ENCODE measurements around the gene UBE2G1. TPM values are rescaled to one million over a fixed set of nuclear protein-coding genes. Genes with fewer than 3 reads are reported as not detected.
A peak's percentile ranks its signal among the peaks of the same experiment; 100 is the strongest.

UBE2G1 gene, protein sequence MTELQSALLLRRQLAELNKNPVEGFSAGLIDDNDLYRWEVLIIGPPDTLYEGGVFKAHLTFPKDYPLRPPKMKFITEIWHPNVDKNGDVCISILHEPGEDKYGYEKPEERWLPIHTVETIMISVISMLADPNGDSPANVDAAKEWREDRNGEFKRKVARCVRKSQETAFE
- 45.7 TPM for polyA plus RNA-seq
- long read RNA-seq, donor 1, transcript UBE2G1-201 (6 exons, 3,974 nt), result major isoform, 8 of 8 reads
- long read RNA-seq, donor 1, partial matches to known transcripts, result 0 of 8 reads
- long read RNA-seq, donor 1, other reads (novel, unspliced or antisense), result 0 of 8 reads
- long read RNA-seq, donor 2, transcript UBE2G1-201 (6 exons, 3,974 nt), result major isoform, 15 of 15 reads
- long read RNA-seq, donor 2, partial matches to known transcripts, result 0 of 15 reads
- long read RNA-seq, donor 2, other reads (novel, unspliced or antisense), result 0 of 15 reads
- long read RNA-seq, donor 3, result 0 reads
- long read RNA-seq, donor 4, partial matches to known transcripts, result 0 of 2 reads
- long read RNA-seq, donor 4, other reads (novel, unspliced or antisense), result 0 of 2 reads
- long read RNA-seq, donor 5, transcript UBE2G1-201 (6 exons, 3,974 nt), result major isoform, 6 of 6 reads
- long read RNA-seq, donor 5, partial matches to known transcripts, result 0 of 6 reads
- long read RNA-seq, donor 5, other reads (novel, unspliced or antisense), result 0 of 6 reads
- long read RNA-seq, donor 6, transcript UBE2G1-201 (6 exons, 3,974 nt), result major isoform, 15 of 17 reads
- long read RNA-seq, donor 6, partial matches to known transcripts, result 0 of 17 reads
- long read RNA-seq, donor 6, other reads (novel, unspliced or antisense), result 0 of 17 reads
- long read RNA-seq, donor 7, transcript UBE2G1-201 (6 exons, 3,974 nt), result major isoform, 5 of 5 reads
- long read RNA-seq, donor 7, partial matches to known transcripts, result 0 of 5 reads
- long read RNA-seq, donor 7, other reads (novel, unspliced or antisense), result 0 of 5 reads
- long read RNA-seq, donor 8, transcript UBE2G1-201 (6 exons, 3,974 nt), result major isoform, 12 of 15 reads
- long read RNA-seq, donor 8, partial matches to known transcripts, result 0 of 15 reads
- long read RNA-seq, donor 8, other reads (novel, unspliced or antisense), result 0 of 15 reads
- long read RNA-seq, donor 9, transcript UBE2G1-201 (6 exons, 3,974 nt), result major isoform, 9 of 10 reads
- long read RNA-seq, donor 9, partial matches to known transcripts, result 0 of 10 reads
- long read RNA-seq, donor 9, other reads (novel, unspliced or antisense), result 0 of 10 reads
- long read RNA-seq, donor 10, transcript UBE2G1-201 (6 exons, 3,974 nt), result major isoform, 8 of 8 reads
- long read RNA-seq, donor 10, partial matches to known transcripts, result 0 of 8 reads
- long read RNA-seq, donor 10, other reads (novel, unspliced or antisense), result 0 of 8 reads
- long read RNA-seq, donor 11, transcript UBE2G1-201 (6 exons, 3,974 nt), result major isoform, 9 of 17 reads
- long read RNA-seq, donor 11, partial matches to known transcripts, result 7 of 17 reads
- long read RNA-seq, donor 11, other reads (novel, unspliced or antisense), result 0 of 17 reads

DNA sequence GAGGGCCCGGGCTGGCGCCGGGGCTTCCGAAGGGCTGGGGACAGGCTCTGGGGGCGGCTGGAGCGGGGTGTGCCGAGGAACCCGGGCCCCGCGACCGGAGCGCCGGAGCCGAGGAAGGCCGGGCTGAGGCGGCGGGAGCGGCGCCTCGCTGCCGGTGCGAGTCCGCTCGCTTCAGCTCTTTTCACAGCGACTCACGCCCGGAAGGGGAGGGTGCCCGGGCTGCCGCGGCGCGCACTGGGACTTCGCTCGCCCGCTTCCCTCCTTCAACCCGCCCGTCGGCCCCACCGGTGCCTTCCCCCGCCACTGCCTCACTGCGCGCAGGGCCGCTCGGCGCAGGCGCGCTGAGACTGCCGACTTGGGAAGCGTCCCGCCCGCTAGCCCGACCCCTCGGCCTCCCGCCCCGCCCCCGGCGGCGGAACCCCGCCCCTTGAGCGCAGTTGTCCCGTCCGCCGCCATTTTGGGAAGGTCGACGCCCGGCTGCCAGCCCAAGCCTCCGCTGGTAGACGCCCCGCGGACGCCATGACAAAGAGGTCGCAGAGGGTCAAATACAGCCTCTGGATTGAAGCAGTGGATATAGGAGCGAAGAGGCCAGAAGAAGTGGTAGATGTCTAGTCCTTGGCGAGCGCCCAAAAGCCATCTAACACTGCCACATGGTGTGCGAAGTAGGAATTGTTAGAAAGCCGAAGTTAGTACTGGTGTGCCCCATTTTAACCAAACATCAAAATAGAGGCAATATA is at the start of gene UBE2G1:
TSS of gene UBE2G1 (minus strand) at position 349 of the 737 bp plus-strand sequence. CDS start 359 bp downstream, outside the sequence.
- WGBS (ENCODE audit: insufficient coverage, low lambda C conversion rate), result 0% methylated on average over 2 of the region's 77 CpGs

DNA sequence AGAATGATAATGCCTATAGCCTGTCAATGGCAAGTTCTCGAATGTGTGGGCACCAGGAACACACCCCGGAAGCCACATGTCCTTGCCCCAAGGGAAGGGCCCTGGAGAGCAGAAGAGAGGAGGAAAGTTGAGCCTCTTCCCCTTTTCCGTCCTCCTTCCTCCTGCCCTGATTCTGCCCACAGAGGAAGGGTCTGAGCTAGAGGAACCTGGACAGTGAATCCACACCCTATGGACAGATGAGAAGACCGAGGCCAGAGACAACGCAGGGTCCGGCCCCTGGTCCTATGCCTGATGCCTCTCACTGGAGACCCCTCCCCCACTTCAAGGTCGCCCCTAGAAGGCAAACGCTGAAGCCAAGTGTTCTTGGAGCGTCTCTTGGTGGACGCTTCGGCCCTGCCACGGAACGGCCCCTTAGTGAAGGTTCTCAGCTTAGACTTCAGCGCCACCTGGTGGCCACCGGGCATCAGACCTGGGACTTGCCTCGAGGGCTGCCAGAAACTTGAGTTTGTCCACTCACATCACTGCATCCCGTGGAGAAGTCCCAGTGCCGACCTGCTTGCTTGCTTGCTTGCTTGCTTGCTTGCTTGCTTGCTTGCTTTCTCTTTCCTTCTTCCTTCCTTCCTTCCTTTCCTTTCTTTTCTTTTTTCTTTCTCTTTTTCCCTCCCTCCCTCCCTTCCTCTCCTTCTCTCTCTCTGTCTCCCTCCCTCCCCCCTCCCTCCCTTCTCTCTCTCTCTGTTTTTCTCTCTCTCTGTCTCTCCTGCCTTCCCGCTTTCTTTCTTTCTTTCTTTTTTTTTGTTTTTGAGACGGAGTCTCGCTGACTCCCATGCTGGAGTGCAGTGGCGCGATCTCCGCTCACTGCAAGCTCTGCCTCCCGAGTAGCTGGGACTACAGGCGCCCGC is 46.7 kb upstream of the UBE2G1 start:
- Histone ChIP-seq H3K9me3 (ENCODE audit: control insufficient read depth, low read depth, low read length) (no peaks in the 10 kb centered on the region), H3K36me3 (ENCODE audit: control insufficient read depth, insufficient read depth, low read length) (no peaks in the 10 kb centered on the region), H3K27ac (ENCODE audit: low read length) (no peak overlapping the region), H3K4me1 (ENCODE audit: control insufficient read depth, insufficient read depth, low read length) (no peaks in the 10 kb centered on the region), H3K27me3 (ENCODE audit: control insufficient read depth, insufficient read depth, low read length) (no peaks in the 10 kb centered on the region), H3K4me3 (ENCODE audit: low read length) (no peak overlapping the region)
- WGBS (ENCODE audit: insufficient coverage, low lambda C conversion rate), result no CpG with 5 or more reads among the region's 27 CpGs
- peak; percentile 75 to 87 for DNase-seq

More for the DNA sequence above, at the start of gene UBE2G1:
- Histone ChIP-seq H3K27me3 (ENCODE audit: control insufficient read depth, insufficient read depth, low read length) (no peaks in the 10 kb centered on the region), H3K27ac (ENCODE audit: low read length) (peak within 1 kb of the TSS; percentile 90), H3K36me3 (ENCODE audit: control insufficient read depth, insufficient read depth, low read length) (peaks cover 9% of the 10 kb centered on the region), H3K4me1 (ENCODE audit: control insufficient read depth, insufficient read depth, low read length) (peaks cover 7% of the 10 kb centered on the region), H3K4me3 (ENCODE audit: low read length) (peak within 1 kb of the TSS; percentile 48), H3K9me3 (ENCODE audit: control insufficient read depth, low read depth, low read length) (no peaks in the 10 kb centered on the region)
- DNase-seq, result peak; percentile 98 to 99

- Histone ChIP-seq H3K27ac (ENCODE audit: low read length) (no peak overlapping the region), H3K36me3 (ENCODE audit: control insufficient read depth, insufficient read depth, low read length) (no peaks in the 10 kb centered on the region), H3K27me3 (ENCODE audit: control insufficient read depth, insufficient read depth, low read length) (no peaks in the 10 kb centered on the region), H3K4me1 (ENCODE audit: control insufficient read depth, insufficient read depth, low read length) (no peaks in the 10 kb centered on the region), H3K4me3 (ENCODE audit: low read length) (no peak overlapping the region), H3K9me3 (ENCODE audit: control insufficient read depth, low read depth, low read length) (no peaks in the 10 kb centered on the region)
- WGBS (ENCODE audit: insufficient coverage, low lambda C conversion rate), result 92% methylated on average over 2 of the region's 3 CpGs
- DNase-seq, result no peak
These were observed 44.7 kb upstream of the UBE2G1 start for GRCh38 chr17:4411201-4411600.

GRCh38 chr17:4409659-4410058 is 43.2 kb upstream of the UBE2G1 start:
- Histone ChIP-seq H3K27ac (ENCODE audit: low read length) (no peak overlapping the region), H3K36me3 (ENCODE audit: control insufficient read depth, insufficient read depth, low read length) (no peaks in the 10 kb centered on the region), H3K9me3 (ENCODE audit: control insufficient read depth, low read depth, low read length) (no peaks in the 10 kb centered on the region), H3K27me3 (ENCODE audit: control insufficient read depth, insufficient read depth, low read length) (no peaks in the 10 kb centered on the region), H3K4me1 (ENCODE audit: control insufficient read depth, insufficient read depth, low read length) (no peaks in the 10 kb centered on the region), H3K4me3 (ENCODE audit: low read length) (no peak overlapping the region)
- no CpG with 5 or more reads among the region's 6 CpGs for WGBS (ENCODE audit: insufficient coverage, low lambda C conversion rate)
- no peak for DNase-seq

GRCh38 chr17:4407851-4408250 is 41.4 kb upstream of the UBE2G1 start:
- WGBS (ENCODE audit: insufficient coverage, low lambda C conversion rate), result 71% methylated on average over 1 of the region's 8 CpGs
- peak in 1 of 2 donors; percentile 23 for DNase-seq

GRCh38 chr17:4407216-4407615 is 40.7 kb upstream of the UBE2G1 start:
- no CpG with 5 or more reads among the region's 7 CpGs for WGBS (ENCODE audit: insufficient coverage, low lambda C conversion rate)
- H3K4me1 ChIP-seq (ENCODE audit: control insufficient read depth, insufficient read depth, low read length), result no peaks in the 10 kb centered on the region
- no peaks in the 10 kb centered on the region for H3K27me3 ChIP-seq (ENCODE audit: control insufficient read depth, insufficient read depth, low read length)
- H3K4me3 ChIP-seq (ENCODE audit: low read length), result no peak overlapping the region
- H3K9me3 ChIP-seq (ENCODE audit: control insufficient read depth, low read depth, low read length), result no peaks in the 10 kb centered on the region
- no peaks in the 10 kb centered on the region for H3K36me3 ChIP-seq (ENCODE audit: control insufficient read depth, insufficient read depth, low read length)
- no peak overlapping the region for H3K27ac ChIP-seq (ENCODE audit: low read length)
- no peak for DNase-seq

More at GRCh38 chr17:4407851-4408250, 41.4 kb upstream of the UBE2G1 start:
- Histone ChIP-seq H3K27me3 (ENCODE audit: control insufficient read depth, insufficient read depth, low read length) (no peaks in the 10 kb centered on the region), H3K36me3 (ENCODE audit: control insufficient read depth, insufficient read depth, low read length) (no peaks in the 10 kb centered on the region), H3K4me1 (ENCODE audit: control insufficient read depth, insufficient read depth, low read length) (no peaks in the 10 kb centered on the region), H3K27ac (ENCODE audit: low read length) (no peak overlapping the region), H3K9me3 (ENCODE audit: control insufficient read depth, low read depth, low read length) (no peaks in the 10 kb centered on the region), H3K4me3 (ENCODE audit: low read length) (no peak overlapping the region)

DNA sequence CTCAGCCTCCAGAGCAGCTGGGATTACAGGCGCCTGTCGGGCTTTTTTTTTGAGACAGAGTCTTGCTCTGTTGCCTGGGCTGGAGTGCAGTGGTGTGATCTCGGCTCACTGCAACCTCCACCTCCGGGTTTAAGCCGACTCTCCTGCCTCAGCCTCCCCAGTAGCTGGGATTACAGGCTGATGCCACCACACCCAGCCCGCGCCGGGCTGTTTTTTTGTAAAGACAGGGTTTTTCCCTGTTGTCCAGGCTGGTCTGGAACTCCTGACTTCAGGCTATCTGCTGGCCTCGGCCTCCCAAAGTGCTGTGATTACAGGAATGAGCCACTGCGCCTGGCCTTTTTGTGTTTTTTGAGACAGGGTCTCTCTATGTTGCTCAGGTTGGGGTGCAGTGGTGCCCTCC is 39.9 kb upstream of the UBE2G1 start:
- no peak for DNase-seq
- no peak overlapping the region for H3K27ac ChIP-seq (ENCODE audit: low read length)
- H3K27me3 ChIP-seq (ENCODE audit: control insufficient read depth, insufficient read depth, low read length), result no peaks in the 10 kb centered on the region
- no peaks in the 10 kb centered on the region for H3K4me1 ChIP-seq (ENCODE audit: control insufficient read depth, insufficient read depth, low read length)
- H3K9me3 ChIP-seq (ENCODE audit: control insufficient read depth, low read depth, low read length), result no peaks in the 10 kb centered on the region
- H3K36me3 ChIP-seq (ENCODE audit: control insufficient read depth, insufficient read depth, low read length), result no peaks in the 10 kb centered on the region
- no CpG with 5 or more reads among the region's 10 CpGs for WGBS (ENCODE audit: insufficient coverage, low lambda C conversion rate)
- H3K4me3 ChIP-seq (ENCODE audit: low read length), result no peak overlapping the region

DNA sequence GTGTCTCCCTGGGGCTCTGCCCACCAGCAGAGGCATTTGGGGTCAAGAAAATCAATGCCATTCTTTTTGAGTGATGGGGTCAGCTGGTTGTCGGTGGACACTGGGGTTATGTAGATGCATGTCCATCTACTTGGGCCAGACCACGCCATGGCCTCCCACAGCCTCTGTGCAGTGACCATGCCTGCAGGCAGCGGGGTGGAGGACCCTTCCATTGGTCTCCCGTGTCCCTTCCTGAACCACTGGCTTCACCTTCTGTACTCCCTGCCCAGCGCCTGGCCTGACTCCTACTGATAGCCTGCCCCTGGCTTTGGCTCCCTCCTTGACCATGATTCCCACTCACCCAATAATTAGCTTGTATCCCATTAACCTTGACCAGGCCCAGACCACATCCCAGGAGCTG is 39.2 kb upstream of the UBE2G1 start:
- WGBS (ENCODE audit: insufficient coverage, low lambda C conversion rate), result no CpG with 5 or more reads among the region's 5 CpGs
- Histone ChIP-seq H3K9me3 (ENCODE audit: control insufficient read depth, low read depth, low read length) (no peaks in the 10 kb centered on the region), H3K27me3 (ENCODE audit: control insufficient read depth, insufficient read depth, low read length) (no peaks in the 10 kb centered on the region), H3K4me1 (ENCODE audit: control insufficient read depth, insufficient read depth, low read length) (no peaks in the 10 kb centered on the region), H3K4me3 (ENCODE audit: low read length) (no peak overlapping the region), H3K27ac (ENCODE audit: low read length) (no peak overlapping the region), H3K36me3 (ENCODE audit: control insufficient read depth, insufficient read depth, low read length) (no peaks in the 10 kb centered on the region)
- no peak for DNase-seq
